Thyroid gland (tissue), 4 donors: ENCODE measurements around the gene KIAA1671. TPM values are rescaled to one million over a fixed set of nuclear protein-coding genes. Genes with fewer than 3 reads are reported as not detected.

Source experiments
- DNase-seq, 2 donors: peaks; one replicate each; pipeline ENCODE4 v3.0.0-alpha.2; 2019
- H3K27ac ChIP-seq, 3 donors: fragments of 200-600 bp; sonication (generic); 1 replicate in 2 of 3; 2 replicates in 1 of 3; pipeline ENCODE4 v1.5.1; 2016 to 2019; ENCODE audit warnings: mild to moderate bottlenecking in 1 of 3, moderate library complexity in 1 of 3
- H3K27me3 ChIP-seq: fragments of 200-600 bp; sonication (generic); one replicate; pipeline ENCODE4 v1.5.1; 2019
- H3K36me3 ChIP-seq, 2 donors: fragments of 200-600 bp; sonication (generic); one replicate each; pipeline ENCODE4 v1.5.1; 2016 to 2019
- H3K4me1 ChIP-seq, 2 donors: fragments of 200-600 bp; sonication (generic); one replicate each; pipeline ENCODE4 v1.5.1; 2017 to 2019
- H3K4me3 ChIP-seq, 3 donors: fragments of 200-600 bp; sonication (generic); replicated peaks in 1 of 3; 1 replicate in 2 of 3; 2 replicates in 1 of 3; pipeline ENCODE4 v1.5.1; 2016; ENCODE audit warnings: mild to moderate bottlenecking in 1 of 3
- H3K9me3 ChIP-seq: fragments of 200-600 bp; sonication (generic); one replicate; pipeline ENCODE4 v1.5.1; 2017
- POLR2A ChIP-seq, 2 donors: fragments of 450-650 bp; IDR thresholded peaks; one replicate each; pipeline ENCODE4 v1.6.1; 2017; ENCODE audit warnings: antibody characterized with exemption in 2 of 2, mild to moderate bottlenecking in 2 of 2, moderate library complexity in 1 of 2
- WGBS, 2 donors: methylation state at CpG; one replicate each; pipeline ENCODE4 v1.1.5; 2017; 5-methylcytosine and 5-hydroxymethylcytosine counted together
- intact Hi-C: fragments of 100-400 bp; cut with DNase I; formaldehyde crosslinking; loops from one replicate; pipeline ENCODE4 v1.15.1; 2023
- total RNA-seq, 4 donors: library from RNA; depleted of rRNA; stranded (reverse); fragments of >200 nt; gene quantifications; one replicate each; pipeline ENCODE4 v1.2.3, GENCODE V29; 2016
- TF ChIP-seq, protein P1 (sequence below), 6 experiments: fragments of 200-600 bp in 3 of 6; fragments of 450-650 bp in 3 of 6; sonication (generic) in 3 of 6; IDR thresholded peaks; one replicate each; pipeline ENCODE4 v1.5.1; 2016 to 2019; ENCODE audit warnings: antibody characterized with exemption in 6 of 6, mild to moderate bottlenecking in 2 of 6, inconsistent platforms in 1 of 6, moderate library complexity in 1 of 6

KIAA1671 gene
- total RNA-seq, 4 donors from 2014 or later: 63.2 to 111 (median 79.7) TPM

DNA sequence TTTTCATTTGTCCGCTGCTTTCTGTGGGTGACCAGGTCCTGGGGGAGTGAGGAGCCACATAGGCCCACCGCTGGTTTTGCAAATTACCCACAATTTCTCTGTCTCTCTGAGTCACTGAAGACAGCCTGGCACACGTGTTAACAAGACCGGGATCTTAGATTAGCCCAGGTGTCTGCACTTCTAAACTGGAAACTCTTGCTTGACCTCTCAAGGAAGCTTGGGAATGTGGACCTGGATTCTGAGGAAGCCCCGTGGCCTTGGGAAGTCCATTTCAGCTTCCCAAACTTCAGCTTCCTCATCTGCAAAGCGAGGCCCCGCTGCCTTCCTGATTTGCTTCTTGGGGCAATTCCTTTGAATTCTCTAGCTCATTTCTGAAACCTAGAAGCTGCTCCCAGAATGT lies 119.9 kb downstream of the KIAA1671 start:
- H3K4me1 ChIP-seq: peaks cover 35 to 45% of the 10 kb centered on the region in 2 donors
- no peaks in the 10 kb centered on the region for H3K27me3 ChIP-seq
- H3K4me3 ChIP-seq: no peak overlapping the region
- no peak for TF ChIP-seq POLR2A (IDR thresholded peaks at IDR 0.05)
- TF ChIP-seq, protein P1, sequence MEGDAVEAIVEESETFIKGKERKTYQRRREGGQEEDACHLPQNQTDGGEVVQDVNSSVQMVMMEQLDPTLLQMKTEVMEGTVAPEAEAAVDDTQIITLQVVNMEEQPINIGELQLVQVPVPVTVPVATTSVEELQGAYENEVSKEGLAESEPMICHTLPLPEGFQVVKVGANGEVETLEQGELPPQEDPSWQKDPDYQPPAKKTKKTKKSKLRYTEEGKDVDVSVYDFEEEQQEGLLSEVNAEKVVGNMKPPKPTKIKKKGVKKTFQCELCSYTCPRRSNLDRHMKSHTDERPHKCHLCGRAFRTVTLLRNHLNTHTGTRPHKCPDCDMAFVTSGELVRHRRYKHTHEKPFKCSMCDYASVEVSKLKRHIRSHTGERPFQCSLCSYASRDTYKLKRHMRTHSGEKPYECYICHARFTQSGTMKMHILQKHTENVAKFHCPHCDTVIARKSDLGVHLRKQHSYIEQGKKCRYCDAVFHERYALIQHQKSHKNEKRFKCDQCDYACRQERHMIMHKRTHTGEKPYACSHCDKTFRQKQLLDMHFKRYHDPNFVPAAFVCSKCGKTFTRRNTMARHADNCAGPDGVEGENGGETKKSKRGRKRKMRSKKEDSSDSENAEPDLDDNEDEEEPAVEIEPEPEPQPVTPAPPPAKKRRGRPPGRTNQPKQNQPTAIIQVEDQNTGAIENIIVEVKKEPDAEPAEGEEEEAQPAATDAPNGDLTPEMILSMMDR (IDR thresholded peaks at IDR 0.05): no peak
- WGBS, 2 donors: 82 to 92% methylated on average over 7 of the region's 7 CpGs
- no peaks in the 10 kb centered on the region for H3K36me3 ChIP-seq
- intact Hi-C loops: no loop called here
- H3K27ac ChIP-seq: peak overlapping the region in 1 of 3 donors; percentile 91
- no peaks in the 10 kb centered on the region for H3K9me3 ChIP-seq
- no peak for DNase-seq

DNA sequence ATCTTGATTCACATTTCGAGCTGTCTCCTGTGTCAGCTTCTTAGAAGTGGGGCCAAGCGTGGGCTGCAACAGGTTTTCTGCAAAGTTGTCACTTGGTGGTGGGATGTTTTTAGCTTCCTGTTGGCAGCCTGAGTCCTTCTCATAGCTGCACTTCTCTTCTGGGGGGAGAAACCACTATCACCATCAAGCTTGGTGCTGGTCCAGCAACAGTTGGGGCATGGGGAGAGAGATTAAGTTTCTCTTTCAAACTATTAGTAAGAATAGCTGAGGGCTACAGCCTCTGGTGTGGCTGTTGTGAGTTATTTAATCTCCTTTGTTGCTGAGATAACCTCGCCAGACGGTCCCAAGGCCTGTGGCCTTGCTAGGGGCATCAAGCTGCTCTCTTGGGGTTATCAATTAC lies 123.8 kb downstream of the KIAA1671 start:
- peaks cover 23 to 33% of the 10 kb centered on the region in 2 donors for H3K4me1 ChIP-seq
- no peaks in the 10 kb centered on the region for H3K36me3 ChIP-seq
- H3K27me3 ChIP-seq: no peaks in the 10 kb centered on the region
- 87 to 91% methylated on average over 4 of the region's 4 CpGs for WGBS, 2 donors
- intact Hi-C loops: no loop called here
- TF ChIP-seq POLR2A (IDR thresholded peaks at IDR 0.05): no peak
- TF ChIP-seq, protein P1 (IDR thresholded peaks at IDR 0.05): no peak
- H3K27ac ChIP-seq: no peak overlapping the region
- no peak for DNase-seq
- H3K4me3 ChIP-seq: no peak overlapping the region
- H3K9me3 ChIP-seq: no peaks in the 10 kb centered on the region

DNA sequence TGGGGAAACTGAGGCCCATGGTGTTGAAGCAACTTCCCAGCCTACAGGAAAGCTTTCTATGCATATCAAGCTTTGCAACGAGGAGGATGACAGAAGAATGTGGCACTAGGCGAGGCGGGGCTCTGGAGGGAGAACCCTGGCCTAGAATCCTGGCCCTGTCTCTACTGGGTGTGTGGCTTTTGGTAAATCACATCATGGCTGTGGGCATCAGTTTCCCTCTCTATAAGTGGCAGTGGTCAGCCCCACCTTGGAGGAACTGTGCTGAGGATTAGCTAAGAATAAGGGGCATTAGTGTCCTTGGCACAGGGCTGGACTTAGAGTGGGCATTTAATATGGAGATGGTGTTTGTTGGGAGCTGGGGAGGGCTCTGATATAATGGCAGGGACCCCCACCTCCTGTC lies 124.5 kb downstream of the KIAA1671 start:
- no peak for TF ChIP-seq POLR2A (IDR thresholded peaks at IDR 0.05)
- TF ChIP-seq, protein P1 (IDR thresholded peaks at IDR 0.05): no peak
- Histone ChIP-seq H3K4me3 (no peak overlapping the region), H3K36me3 (no peaks in the 10 kb centered on the region), H3K4me1 (peaks cover 22 to 27% of the 10 kb centered on the region in 2 donors), H3K27me3 (no peaks in the 10 kb centered on the region), H3K27ac (no peak overlapping the region), H3K9me3 (no peaks in the 10 kb centered on the region)
- intact Hi-C loops: no loop called here
- WGBS, 2 donors: 76% methylated on average over 3 of the region's 3 CpGs; no CpG with 5 or more reads in 1 of the 2 donors
- DNase-seq: no peak

DNA sequence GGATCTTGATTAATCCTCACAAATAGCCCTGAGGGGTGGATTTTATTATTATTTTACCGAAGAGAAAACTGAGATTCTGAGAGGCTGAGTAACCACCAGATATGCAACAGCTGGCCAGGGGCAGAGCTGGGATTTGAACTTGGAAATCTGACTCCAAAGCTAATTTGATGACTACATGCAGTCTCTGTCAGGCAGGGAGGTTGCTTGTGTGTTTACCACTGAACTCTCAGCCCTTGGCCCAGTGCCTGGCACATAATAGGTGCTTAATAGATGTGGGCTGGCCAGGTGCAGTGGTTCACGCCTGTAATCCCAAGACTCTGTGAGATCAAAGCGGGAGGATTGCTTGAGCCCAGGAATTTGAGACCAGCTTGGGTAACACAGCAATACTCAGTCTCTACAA lies 125.4 kb downstream of the KIAA1671 start:
- WGBS, 2 donors: 76 to 88% methylated on average over 3 of the region's 3 CpGs
- Histone ChIP-seq H3K4me1 (peaks cover 29 to 33% of the 10 kb centered on the region in 2 donors), H3K9me3 (no peaks in the 10 kb centered on the region), H3K4me3 (no peak overlapping the region), H3K27me3 (no peaks in the 10 kb centered on the region), H3K27ac (peak overlapping the region in 2 of 3 donors; percentile 17 to 43), H3K36me3 (no peaks in the 10 kb centered on the region)
- TF ChIP-seq POLR2A (IDR thresholded peaks at IDR 0.05): no peak
- TF ChIP-seq, protein P1 (IDR thresholded peaks at IDR 0.05): no peak
- no peak for DNase-seq
- intact Hi-C loops: no loop called here

DNA sequence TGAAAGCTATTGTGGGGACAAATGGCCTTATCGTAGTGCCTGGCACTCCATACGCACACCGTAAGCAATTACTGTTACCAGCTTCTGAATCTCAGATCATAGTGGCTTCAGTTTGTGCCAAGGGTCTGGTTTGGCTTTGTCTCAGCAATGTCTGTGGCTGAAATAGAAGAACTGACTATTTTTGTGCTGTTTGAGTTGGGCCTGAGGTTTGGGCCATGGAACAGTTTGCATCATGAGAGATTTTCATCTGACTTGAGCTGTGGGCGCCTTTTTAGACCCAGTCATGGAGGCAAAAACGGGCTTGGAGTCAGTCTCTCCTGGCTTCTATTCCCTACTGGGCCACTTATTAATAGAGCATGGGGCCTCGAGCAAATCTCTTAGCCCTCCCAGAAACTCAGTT lies 126.1 kb downstream of the KIAA1671 start:
- TF ChIP-seq, protein P1 (IDR thresholded peaks at IDR 0.05): no peak
- no peak for TF ChIP-seq POLR2A (IDR thresholded peaks at IDR 0.05)
- Histone ChIP-seq H3K9me3 (no peaks in the 10 kb centered on the region), H3K27ac (peak overlapping the region in 2 of 3 donors; percentile 6 to 17), H3K4me1 (peaks cover 29 to 35% of the 10 kb centered on the region in 2 donors), H3K27me3 (no peaks in the 10 kb centered on the region), H3K4me3 (no peak overlapping the region), H3K36me3 (no peaks in the 10 kb centered on the region)
- intact Hi-C loops: no loop called here
- no peak for DNase-seq
- WGBS, 2 donors: 86 to 92% methylated on average over 6 of the region's 6 CpGs
